Activated CD8-positive, alpha-beta memory T cell treated with anti-CD3 and anti-CD28 coated beads for 48 hours (primary cell): ENCODE measurements around the gene AFF1.
"Not testable (repeated sequence)": the region's sequence is repeated elsewhere in the genome, so short reads cannot be mapped to it uniquely, and the experiment has no call there.

ENCODE experiments used
- DNase-seq, 3 experiments: peaks; one replicate each; pipeline ENCODE4 v3.0.0-alpha.2; 2020; ENCODE audit warnings: low read depth in 2 of 3, low spot score in 2 of 3

Gene AFF1

DNA sequence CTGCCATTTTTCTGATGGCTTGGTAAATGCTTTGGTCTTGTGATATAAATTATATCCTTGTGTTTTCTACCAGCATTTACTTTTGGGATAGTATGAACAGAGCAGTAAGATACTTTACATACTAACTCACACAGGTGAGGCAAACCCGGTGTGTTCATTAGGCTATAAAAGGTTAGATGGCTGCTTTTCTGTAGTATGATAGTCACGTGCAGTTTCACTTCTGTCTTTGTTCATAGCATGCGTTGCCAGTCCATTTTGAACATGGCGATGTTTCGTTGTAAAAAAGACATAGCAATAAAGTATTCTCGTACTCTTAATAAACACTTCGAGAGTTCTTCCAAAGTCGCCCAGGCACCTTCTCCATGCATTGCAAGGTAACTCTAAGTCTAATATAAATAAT, 197.2 kb downstream of the AFF1 start:
- DNase-seq: no peak

DNA sequence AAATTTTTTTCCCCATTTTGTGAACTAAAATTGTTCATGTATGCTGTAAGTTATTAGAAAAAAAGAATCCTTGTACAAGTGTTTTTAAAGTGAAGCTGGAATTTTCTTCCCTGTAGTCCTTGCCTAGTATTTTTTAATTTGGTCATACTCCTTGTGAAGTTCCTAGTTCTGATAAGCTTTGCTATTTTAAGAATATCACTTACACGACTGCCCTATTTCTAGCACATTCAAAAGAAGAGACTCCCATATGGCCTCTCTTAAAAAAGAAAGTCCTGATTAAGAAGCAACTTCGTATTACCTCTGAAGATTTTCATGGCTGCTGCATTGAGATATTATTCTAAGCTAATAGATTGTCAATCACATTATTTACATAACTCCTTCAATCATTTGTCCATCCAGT, 198.4 kb downstream of the AFF1 start:
- no peak for DNase-seq

- DNase-seq: no peak
Observed at GRCh38 chr4:87134122-87134521, 199.3 kb downstream of the AFF1 start.

GRCh38 chr4:87141428-87141827, 206.6 kb downstream of the AFF1 start:
- no peak for DNase-seq

GRCh38 chr4:87144356-87144755, 209.5 kb downstream of the AFF1 start:
- DNase-seq: no peak

DNA sequence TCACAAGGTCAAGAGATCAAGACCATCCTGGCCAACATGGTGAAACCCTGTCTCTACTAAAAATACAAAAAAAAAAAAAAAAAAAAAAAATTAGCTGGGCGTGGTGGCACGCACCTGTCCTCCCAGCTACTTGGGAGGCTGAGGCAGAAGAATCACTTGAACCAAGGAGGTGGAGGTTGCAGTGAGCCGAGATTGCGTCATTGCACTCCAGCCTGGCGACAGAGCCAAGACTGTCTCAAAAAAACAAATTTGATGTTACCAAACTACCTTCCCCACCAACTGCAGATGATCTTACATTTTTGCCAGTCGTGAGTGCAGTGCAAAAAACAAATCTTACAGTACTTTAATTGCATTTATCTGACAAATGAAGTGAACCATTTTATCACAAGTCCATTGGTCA, 211.1 kb downstream of the AFF1 start:
- not testable (repeated sequence) for DNase-seq

DNA sequence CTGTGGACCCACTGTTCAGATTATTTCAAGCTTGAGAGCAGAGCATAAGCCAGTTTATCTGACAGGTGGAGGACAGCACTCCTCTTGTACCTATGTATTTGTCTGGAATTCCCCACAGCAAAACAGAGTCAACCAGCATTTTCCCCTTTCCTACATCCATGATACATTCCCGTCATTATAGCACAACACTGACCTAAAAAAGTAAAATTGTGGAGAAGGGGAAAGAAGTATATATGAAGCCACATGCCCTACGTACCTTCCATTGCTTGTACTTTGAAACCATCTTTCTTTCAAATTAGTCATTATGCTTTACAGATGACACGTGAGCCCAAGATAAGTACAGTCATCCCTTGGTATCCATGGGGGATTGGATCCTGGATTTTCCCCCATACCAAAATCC, 212.3 kb downstream of the AFF1 start:
- DNase-seq: no peak

DNA sequence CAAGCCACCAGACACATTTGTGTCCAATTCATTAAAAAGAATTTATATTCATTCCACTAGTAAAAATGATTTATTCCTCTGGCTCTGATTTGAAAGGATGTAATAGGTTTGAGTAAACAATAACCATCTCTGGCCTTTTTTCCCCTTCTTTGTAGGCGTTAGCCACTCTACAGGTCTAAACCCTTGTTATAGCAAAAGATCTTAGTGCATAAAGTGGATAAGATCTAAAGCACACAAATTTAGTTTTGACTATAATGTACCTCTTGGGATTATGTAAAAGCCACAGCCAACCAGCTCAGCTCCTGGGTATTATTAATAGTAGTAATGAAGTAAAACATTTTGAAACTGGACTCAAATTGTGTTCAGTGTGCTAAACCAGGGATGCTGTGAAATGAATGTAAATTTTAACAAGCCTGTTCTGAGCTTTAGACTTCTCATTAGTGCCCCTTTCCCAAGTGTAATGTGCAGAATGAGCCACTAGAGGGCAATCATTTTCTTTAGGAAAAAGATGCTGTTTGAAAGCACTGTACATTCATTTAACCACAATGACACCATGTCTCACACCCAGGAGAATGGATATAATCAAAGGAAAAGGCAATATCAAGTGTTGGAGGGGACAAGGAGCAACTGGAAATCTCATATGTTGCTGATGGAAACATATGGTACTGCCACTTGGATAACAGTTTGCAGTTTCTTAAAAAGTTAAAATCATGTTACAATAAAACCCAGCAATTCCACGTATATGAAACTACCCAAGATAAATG, 215.9 kb downstream of the AFF1 start:
- peak in 1 of 3 experiments; percentile 24 for DNase-seq

GRCh38 chr4:87151730-87152129, 216.9 kb downstream of the AFF1 start:
- no peak for DNase-seq

DNA sequence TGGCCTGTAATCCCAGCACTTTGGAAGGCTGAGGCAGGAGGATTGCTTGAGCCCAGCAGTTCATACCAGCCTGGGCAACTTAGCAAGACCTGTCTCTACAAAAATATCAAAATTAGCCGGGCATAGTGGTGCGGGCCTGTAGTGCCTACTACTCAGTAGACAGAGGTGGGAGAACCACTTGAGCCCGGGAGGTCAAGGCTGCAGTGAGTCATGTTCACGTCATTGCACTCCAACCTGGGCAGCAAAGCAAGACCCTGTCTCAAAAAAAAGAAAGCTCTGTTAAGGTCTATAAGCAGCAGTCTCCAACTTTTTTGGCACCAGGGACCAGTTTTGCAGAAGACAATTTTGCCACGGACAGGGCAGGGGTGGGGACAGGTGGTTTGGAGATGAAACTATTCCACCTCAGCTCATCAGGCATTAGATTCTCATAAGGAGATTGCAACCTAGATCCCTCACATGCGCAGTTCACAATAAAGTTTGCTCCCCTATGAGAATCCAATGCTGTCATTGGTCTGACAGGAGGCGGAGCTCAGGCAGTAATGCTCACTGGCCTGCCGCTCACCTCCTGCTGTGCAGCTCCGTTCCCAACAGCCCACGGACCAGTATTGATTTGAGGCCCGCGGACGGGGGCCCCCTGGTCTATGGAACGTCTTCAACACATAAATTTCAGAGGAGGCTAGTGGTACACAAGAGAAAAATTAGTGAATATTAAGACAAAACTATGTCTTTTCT, 217.7 kb downstream of the AFF1 start:
- no peak for DNase-seq

DNA sequence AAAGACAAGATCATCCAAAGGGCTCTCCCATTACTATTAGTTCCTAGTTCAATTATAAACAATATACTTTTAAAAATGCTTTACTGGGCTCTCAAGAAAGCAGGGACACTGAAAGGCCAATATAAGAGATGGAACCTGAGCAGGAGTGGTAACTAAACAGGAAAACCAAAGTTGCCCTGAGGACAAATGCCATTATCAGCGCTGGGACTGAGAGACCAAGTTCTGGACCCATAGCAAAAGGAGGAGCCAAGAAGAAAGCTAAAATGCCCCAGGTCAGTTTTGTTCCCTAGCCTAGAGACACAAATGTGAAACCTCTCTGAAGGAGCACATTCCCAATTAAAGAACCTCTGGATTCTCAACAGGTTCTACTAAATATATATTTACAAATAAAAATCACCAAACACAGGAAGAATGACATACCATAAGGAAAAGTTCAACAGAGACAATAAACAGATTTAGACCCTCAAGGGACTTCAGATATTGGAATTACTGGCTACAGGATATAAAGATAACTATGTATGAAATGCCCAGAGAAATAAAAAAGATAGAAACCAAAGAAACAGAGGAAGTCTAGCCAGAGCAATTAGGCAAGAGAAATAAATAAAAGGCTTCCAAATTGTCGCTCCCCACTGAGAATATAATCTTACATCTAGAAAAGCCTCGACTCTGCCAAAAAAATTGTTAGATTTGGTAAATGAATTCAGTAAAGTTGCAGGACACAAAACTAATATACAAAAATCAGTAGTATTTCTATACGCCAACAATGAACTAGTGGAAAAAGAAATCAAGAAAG, 218.5 kb downstream of the AFF1 start:
- DNase-seq: no peak

DNA sequence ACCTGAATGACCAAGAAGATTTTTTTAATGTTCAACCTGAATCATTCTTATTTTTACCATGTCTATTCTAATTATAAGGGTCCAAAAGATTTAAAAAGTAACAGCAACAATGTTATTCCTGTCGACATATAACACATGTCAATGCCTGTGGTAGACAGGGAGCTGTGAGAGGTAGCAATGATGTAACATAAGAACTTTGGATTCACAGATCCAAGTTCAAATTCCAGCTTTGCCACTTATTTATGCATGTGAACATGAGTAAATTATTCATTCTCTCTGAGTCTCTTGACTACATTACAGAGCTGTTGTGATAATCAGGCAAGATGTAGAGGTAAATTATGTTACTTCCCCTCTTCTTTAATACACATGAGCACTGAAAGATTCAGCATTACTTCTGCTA, 231.1 kb downstream of the AFF1 start:
- no peak for DNase-seq

GRCh38 chr4:87166296-87166854, 231.6 kb downstream of the AFF1 start:
- no peak for DNase-seq

GRCh38 chr4:87171944-87172343, 237.1 kb downstream of the AFF1 start:
- DNase-seq: no peak

DNA sequence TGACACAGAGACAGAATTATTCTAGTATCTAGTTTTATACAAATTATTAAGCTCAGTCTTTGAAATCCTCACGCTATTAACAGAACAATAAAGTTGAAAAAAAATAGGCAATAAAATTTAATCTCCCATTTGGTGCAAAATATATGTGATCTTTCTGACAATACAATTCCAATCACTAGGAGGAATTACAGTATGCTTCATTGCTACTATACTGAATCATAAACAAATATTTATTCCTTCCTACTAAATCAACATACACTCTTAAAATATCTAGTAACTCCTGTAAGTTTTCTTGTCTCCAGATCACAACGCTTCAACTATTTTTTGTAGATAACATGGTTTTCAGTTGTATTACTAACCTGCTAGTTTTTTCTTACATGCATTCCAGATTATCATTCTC, 239.9 kb downstream of the AFF1 start:
- no peak for DNase-seq

GRCh38 chr4:87179751-87180150, 244.9 kb downstream of the AFF1 start:
- no peak for DNase-seq

- no peak for DNase-seq
Observed at GRCh38 chr4:87180767-87181166, 246.0 kb downstream of the AFF1 start.

DNA sequence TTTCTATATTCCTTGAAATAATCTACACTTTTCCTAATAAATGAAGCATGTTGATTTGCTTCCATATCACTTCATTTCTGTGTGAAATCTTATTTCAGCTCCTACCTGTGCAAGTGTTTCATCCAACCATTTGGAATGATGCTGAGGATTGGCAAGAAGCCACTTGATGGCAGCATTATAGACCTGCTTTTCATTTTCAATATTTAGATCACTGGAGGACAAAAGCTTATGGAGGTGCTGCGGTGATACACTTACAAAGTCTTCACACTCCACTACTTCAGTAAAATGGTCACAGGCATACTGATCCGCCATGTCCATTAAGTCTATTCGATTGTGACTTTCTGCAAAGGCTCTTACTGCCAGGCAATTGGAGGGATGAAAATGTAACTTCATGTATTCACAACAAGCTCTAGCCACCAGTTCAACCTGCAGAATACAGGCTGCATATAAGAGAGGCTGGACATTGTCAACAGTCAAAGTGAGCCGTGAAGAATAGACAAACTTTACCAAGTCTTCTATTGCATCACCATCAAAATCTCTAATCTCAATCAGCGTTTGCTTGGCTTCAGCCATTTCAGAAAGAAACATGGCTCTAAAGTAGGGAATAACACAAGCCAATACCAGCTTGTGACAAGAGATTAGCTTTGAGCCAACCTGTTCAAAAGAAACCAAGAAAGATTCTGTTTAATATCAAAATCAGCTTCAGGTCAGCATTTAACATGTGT, 250.5 kb downstream of the AFF1 start:
- DNase-seq: no peak

GRCh38 chr4:87188048-87188447, 253.2 kb downstream of the AFF1 start:
- no peak for DNase-seq

DNA sequence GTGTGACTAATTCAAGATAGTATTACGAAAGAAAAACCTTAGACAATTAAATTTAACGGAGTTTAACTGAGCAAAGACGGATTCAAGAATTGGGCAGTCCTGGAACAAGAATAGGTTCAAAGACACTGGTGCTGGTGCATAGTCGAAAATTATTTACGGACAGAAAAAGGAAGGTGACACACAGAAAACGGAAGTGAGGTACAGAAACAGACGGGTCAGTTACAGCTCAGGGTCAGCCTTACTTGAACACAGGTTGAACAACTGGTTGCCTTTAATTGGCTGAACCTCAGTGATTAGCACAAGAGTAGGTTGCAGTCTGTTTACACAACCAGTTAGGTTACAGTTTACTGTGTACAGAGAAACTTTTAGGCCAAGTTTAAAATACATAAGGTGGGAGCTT, 254.1 kb downstream of the AFF1 start:
- no peak for DNase-seq
